HCT116 (cell line): ENCODE results near the gene TMEM254. TPM values are rescaled to one million over a fixed set of nuclear protein-coding genes. Genes with fewer than 3 reads are reported as not detected.

Experiments
- ATAC-seq: fragments of 200-7000 bp; cut with Tn5 transposase; 2 replicates; pipeline ENCODE4 v1.9.1; 2020; ENCODE audit warnings: mild to moderate bottlenecking, moderate library complexity
- BruUV-seq: library from RNA; stranded (reverse); fragments of 400-500 nt; replicated peaks from 2 replicates; lab custom pipeline; 2021; lab: Mats Ljungman, UMichigan
- CTCF ChIA-PET: fragments of 300-600 bp; sonication (Branson Sonifier 250); formaldehyde crosslinking; loops from one replicate; lab custom pipeline; 2021; ENCODE audit warnings: antibody characterized with exemption; lab: Charles Lee
- POLR2A ChIA-PET: fragments of 300-600, 350-600 bp; sonication (Branson Sonifier 250); formaldehyde crosslinking; loops from one replicate; lab custom pipeline; 2021; ENCODE audit warnings: antibody characterized with exemption; lab: Charles Lee
- RAD21 ChIA-PET, 2 experiments: fragments of 300-600 bp; sonication (Branson Sonifier 250); formaldehyde crosslinking; loops; one replicate each; lab custom pipeline; 2023; ENCODE audit warnings: low total read pairs in 2 of 2; ENCODE audit not compliant: uncharacterized antibody in 2 of 2, unreplicated experiment in 2 of 2, low non-redundant PET in 1 of 2; lab: Charles Lee
- DNase-seq: peaks from one replicate; pipeline ENCODE4 v3.0.0-alpha.2; 2010; ENCODE audit warnings: low read depth, low spot score
- H2AFZ ChIP-seq: fragments of 200-600 bp; shearing (Covaris generic), sonication (generic); 2 replicates; pipeline ENCODE4 v1.6.1; 2017; ENCODE audit warnings: low read depth, mixed run types, mixed read lengths, antibody characterized with exemption, low read length; ENCODE audit not compliant: poor library complexity, severe bottlenecking
- H3K27ac ChIP-seq: 2 replicates; pipeline ENCODE4 v1.5.1; 2012; ENCODE audit warnings: low read depth, low read length
- H3K27me3 ChIP-seq: fragments of 200-600 bp; sonication (generic); 2 replicates; pipeline ENCODE4 v1.6.1; 2016; ENCODE audit warnings: mixed run types, low read length, mixed read lengths; ENCODE audit not compliant: insufficient read depth
- H3K36me3 ChIP-seq, 2 experiments: fragments of 200-500 bp in 1 of 2; fragments of 200-600 bp in 1 of 2; sonication (Bioruptor generic) in 1 of 2; sonication (generic) in 1 of 2; 2 replicates each; pipeline versions ENCODE4 v1.5.1 to v1.6.1; 2014 to 2016; ENCODE audit warnings: low read length in 2 of 2, inconsistent platforms in 1 of 2, mixed read lengths in 1 of 2, mixed run types in 1 of 2; ENCODE audit not compliant: insufficient read depth in 2 of 2, control insufficient read depth in 1 of 2
- H3K4me1 ChIP-seq, 2 experiments: fragments of 200-600 bp in 1 of 2; sonication (generic) in 1 of 2; 2 replicates each; pipeline versions ENCODE4 v1.5.1 to v1.6.1; 2012 to 2017; ENCODE audit warnings: low read length in 2 of 2, inconsistent platforms in 1 of 2, mild to moderate bottlenecking in 1 of 2, mixed read lengths in 1 of 2, mixed run types in 1 of 2, moderate library complexity in 1 of 2; ENCODE audit not compliant: insufficient read depth in 2 of 2, control insufficient read depth in 1 of 2
- H3K4me2 ChIP-seq: fragments of 200-600 bp; sonication (generic); 2 replicates; pipeline ENCODE4 v1.6.1; 2017; ENCODE audit warnings: mixed run types, low read length, mixed read lengths
- H3K4me3 ChIP-seq, 2 experiments: fragments of 200-600 bp in 1 of 2; sonication (generic) in 1 of 2; replicated peaks in 1 of 2; 2 replicates each; pipeline ENCODE4 v1.5.1; 2011 to 2016; ENCODE audit warnings: low read length in 2 of 2, control low read depth in 1 of 2, low read depth in 1 of 2, mild to moderate bottlenecking in 1 of 2, mixed read lengths in 1 of 2, mixed run types in 1 of 2
- H3K79me2 ChIP-seq: fragments of 200-600 bp; sonication (generic); 2 replicates; pipeline ENCODE4 v1.6.1; 2017; ENCODE audit warnings: mild to moderate bottlenecking, mixed run types, low read length, moderate library complexity, mixed read lengths; ENCODE audit not compliant: insufficient read depth
- H3K9ac ChIP-seq: fragments of 200-600 bp; sonication (generic); 2 replicates; pipeline ENCODE4 v1.6.1; 2016; ENCODE audit warnings: low read length, mixed read lengths
- H3K9me2 ChIP-seq: fragments of 200-600 bp; sonication (generic), shearing (Covaris generic); 2 replicates; pipeline ENCODE4 v1.6.1; 2017; ENCODE audit warnings: mixed run types, mild to moderate bottlenecking, moderate library complexity; ENCODE audit not compliant: insufficient read depth
- H3K9me3 ChIP-seq, 2 experiments: fragments of 200-500 bp in 1 of 2; fragments of 200-600 bp in 1 of 2; sonication (Bioruptor generic) in 1 of 2; sonication (generic) in 1 of 2; 2 replicates each; pipeline ENCODE4 v1.6.1; 2014 to 2017; ENCODE audit warnings: low read length in 2 of 2, mixed read lengths in 2 of 2, inconsistent platforms in 1 of 2, low read depth in 1 of 2, mild to moderate bottlenecking in 1 of 2, mixed run types in 1 of 2, moderate library complexity in 1 of 2; ENCODE audit not compliant: control insufficient read depth in 1 of 2, insufficient read depth in 1 of 2
- H4K20me1 ChIP-seq: fragments of 200-600 bp; sonication (generic), shearing (Covaris generic); 2 replicates; pipeline ENCODE4 v1.6.1; 2017; ENCODE audit warnings: mixed run types, mild to moderate bottlenecking, moderate library complexity; ENCODE audit not compliant: insufficient read depth
- ATF3 ChIP-seq: IDR thresholded peaks from 2 replicates; pipeline ENCODE4 v1.6.1; 2012
- CEBPB ChIP-seq: IDR thresholded peaks from 2 replicates; pipeline ENCODE4 v1.6.1; 2012; ENCODE audit warnings: low read depth
- EZH2 ChIP-seq: fragments of 200-600 bp; sonication (generic); IDR thresholded peaks from 2 replicates; pipeline ENCODE4 v1.6.1; 2017; ENCODE audit warnings: antibody characterized with exemption, mixed run types
- EZH2phosphoT487 ChIP-seq: fragments of 200-600 bp; IDR thresholded peaks from 2 replicates; pipeline ENCODE4 v1.6.1; 2018; ENCODE audit warnings: antibody characterized with exemption, borderline replicate concordance
- FOSL1 ChIP-seq: IDR thresholded peaks from 2 replicates; pipeline ENCODE4 v1.6.1; 2012; ENCODE audit warnings: low read depth
- POLR2AphosphoS5 ChIP-seq: IDR thresholded peaks from 2 replicates; pipeline ENCODE4 v1.6.1; 2011; ENCODE audit warnings: mild to moderate bottlenecking, low read depth, low read length, moderate library complexity
- RAD21 ChIP-seq: IDR thresholded peaks from 2 replicates; pipeline ENCODE4 v1.6.1; 2012; ENCODE audit warnings: low read depth, mild to moderate bottlenecking
- REST ChIP-seq: IDR thresholded peaks from 2 replicates; pipeline ENCODE4 v1.6.1; 2012; ENCODE audit warnings: low read depth
- TCF7L2 ChIP-seq: IDR thresholded peaks from 2 replicates; pipeline ENCODE4 v1.7.0; 2011; ENCODE audit warnings: borderline replicate concordance, inconsistent platforms; ENCODE audit not compliant: insufficient read depth, insufficient read length; ENCODE audit errors: extremely low read depth
- YY1 ChIP-seq: IDR thresholded peaks from 2 replicates; pipeline ENCODE4 v1.6.1; 2011; ENCODE audit warnings: low read length, low read depth, moderate library complexity, mild to moderate bottlenecking; ENCODE audit not compliant: insufficient replicate concordance; ENCODE audit errors: extremely low read depth
- ZBTB33 ChIP-seq: IDR thresholded peaks from 2 replicates; pipeline ENCODE4 v1.6.1; 2011; ENCODE audit warnings: mild to moderate bottlenecking, low read length, moderate library complexity; ENCODE audit not compliant: insufficient replicate concordance; ENCODE audit errors: extremely low read depth
- ZNF274 ChIP-seq: fragments of 200-500 bp; sonication (Bioruptor generic); IDR thresholded peaks from 2 replicates; pipeline ENCODE4 v1.6.1; 2014; ENCODE audit warnings: mild to moderate bottlenecking, low read depth, low read length, inconsistent platforms
- intact Hi-C: fragments of 100-400 bp; cut with micrococcal nuclease; formaldehyde crosslinking; loops from 2 replicates; pipeline ENCODE4 v1.10.0; 2022
- total RNA-seq: library from RNA; stranded (reverse); gene quantifications from one replicate; pipeline ENCODE4 v1.2.1, GENCODE V29; 2021; ENCODE audit not compliant: unreplicated experiment

Gene TMEM254
- total RNA-seq, 1 experiment from 2014 or later: 12.1 TPM

GRCh38 chr10:80081801-80082750 is 3.6 kb downstream of the TMEM254 start:
- Histone ChIP-seq H3K9me3 (no peaks in the 10 kb centered on the region), H2AFZ (no peak overlapping the region), H3K27me3 (no peaks in the 10 kb centered on the region), H3K4me2 (no peak overlapping the region), H3K4me1 (peaks cover 9 to 15% of the 10 kb centered on the region in 2 experiments; a peak in 3 of 4 replicates), H3K79me2 (no peaks in the 10 kb centered on the region), H3K9me2 (no peaks in the 10 kb centered on the region), H3K36me3 (0 out of 4 replicates have a peak, but pooled peaks cover 0 to 4% of the 10 kb centered on the region in 2 experiments), H3K27ac (no peak overlapping the region), H3K9ac (no peak overlapping the region), H4K20me1 (no peaks in the 10 kb centered on the region), H3K4me3 (no peak overlapping the region)
- no peak for ATAC-seq
- TF ChIP-seq ATF3 (no peak), FOSL1 (no peak), ZNF274 (no peak), EZH2phosphoT487 (no peak)
- POLR2A ChIA-PET: no interaction called here
- RAD21 ChIA-PET: no interaction called here
- no peak for DNase-seq
- CTCF ChIA-PET: no interaction called here
- no TSS peak for BruUV-seq
- intact Hi-C loops: no loop called here

GRCh38 chr10:80090121-80090520 is 11.7 kb downstream of the TMEM254 start:
- no peaks in the 10 kb centered on the region for H3K79me2 ChIP-seq
- CTCF ChIA-PET: no interaction called here
- no TSS peak for BruUV-seq
- no peak overlapping the region for H3K27ac ChIP-seq
- H3K36me3 ChIP-seq: 0 out of 4 replicates have a peak, but pooled peaks cover 0 to 4% of the 10 kb centered on the region in 2 experiments
- DNase-seq (no peak), ATAC-seq (no peak)
- no peaks in the 10 kb centered on the region for H3K9me3 ChIP-seq
- RAD21 ChIA-PET: no interaction called here
- H3K27me3 ChIP-seq: no peaks in the 10 kb centered on the region
- H3K9ac ChIP-seq: no peak overlapping the region
- no peak overlapping the region for H3K4me3 ChIP-seq
- intact Hi-C loops: no loop called here
- H3K4me1 ChIP-seq: no peaks in the 10 kb centered on the region
- POLR2A ChIA-PET: no interaction called here
- no peaks in the 10 kb centered on the region for H3K9me2 ChIP-seq
- H2AFZ ChIP-seq: no peak overlapping the region
- H4K20me1 ChIP-seq: no peaks in the 10 kb centered on the region
- H3K4me2 ChIP-seq: no peak overlapping the region
- TF ChIP-seq REST (no peak), YY1 (no peak), TCF7L2 (no peak), POLR2AphosphoS5 (no peak), ZBTB33 (no peak), EZH2 (no peak), RAD21 (no peak), CEBPB (no peak)
